Endothelial cell of umbilical vein (primary cell): ENCODE results near the gene CALR3. TPM values are rescaled to one million over a fixed set of nuclear protein-coding genes. Genes with fewer than 3 reads are reported as not detected.
A peak's percentile ranks its signal among the peaks of the same experiment; 100 is the strongest.

Experiments
- BruUV-seq: library from RNA; stranded (reverse); fragments of 400-500 nt; replicated peaks from 2 replicates; lab custom pipeline; 2021; lab: Mats Ljungman, UMichigan
- CTCF ChIA-PET: fragments of 300-600, 350-600 bp; sonication (Branson Sonifier 250); formaldehyde crosslinking; loops from one replicate; lab custom pipeline; 2021; ENCODE audit warnings: antibody characterized with exemption, inconsistent platforms; lab: Charles Lee
- POLR2A ChIA-PET: fragments of 300-600, 350-600 bp; sonication (Branson Sonifier 250); formaldehyde crosslinking; loops from one replicate; lab custom pipeline; 2021; ENCODE audit warnings: antibody characterized with exemption, inconsistent platforms; lab: Charles Lee
- DNase-seq: peaks from one replicate; pipeline ENCODE4 v3.0.0-alpha.2; 2011; ENCODE audit warnings: low read depth, low spot score
- FAIRE-seq: peaks from 2 replicates; lab custom pipeline; 2011; peaks lifted over from hg19 to GRCh38; lab: Jason Lieb, UNC
- H2AFZ ChIP-seq: 2 replicates; pipeline ENCODE4 v1.6.0; 2012; ENCODE audit warnings: low read depth, low read length, control low read depth, inconsistent platforms
- H3K27ac ChIP-seq: 2 replicates; pipeline ENCODE4 v1.5.1; 2011; ENCODE audit warnings: low read depth, mild to moderate bottlenecking, control low read depth, low read length, moderate library complexity; ENCODE audit not compliant: insufficient read depth
- H3K27me3 ChIP-seq, 2 experiments: 2 replicates each; pipeline versions ENCODE4 v1.6.0 to v1.6.1; 2011; ENCODE audit warnings: low read length in 2 of 2, mixed read lengths in 1 of 2; ENCODE audit not compliant: control insufficient read depth in 2 of 2, insufficient read depth in 2 of 2
- H3K36me3 ChIP-seq, 2 experiments: 2 replicates in 1 of 2; 3 replicates in 1 of 2; pipeline ENCODE4 v1.5.1; 2011; ENCODE audit warnings: low read length in 2 of 2, mild to moderate bottlenecking in 1 of 2, moderate library complexity in 1 of 2; ENCODE audit not compliant: control insufficient read depth in 2 of 2, insufficient read depth in 2 of 2; ENCODE audit errors: extremely low read depth in 1 of 2
- H3K4me1 ChIP-seq: 3 replicates; pipeline ENCODE4 v1.5.1; 2011; ENCODE audit warnings: mild to moderate bottlenecking, low read length; ENCODE audit not compliant: control insufficient read depth, insufficient read depth; ENCODE audit errors: extremely low read depth
- H3K4me2 ChIP-seq: 2 replicates; pipeline ENCODE4 v1.6.1; 2011; ENCODE audit warnings: low read length, control low read depth, mixed read lengths; ENCODE audit not compliant: insufficient read depth
- H3K4me3 ChIP-seq, 3 experiments: fragments of 200-600 bp in 1 of 3; sonication (generic), shearing (Covaris generic) in 1 of 3; replicated peaks in 1 of 3; 2 replicates each; pipeline ENCODE4 v1.5.1; 2011 to 2016; ENCODE audit warnings: control low read depth in 3 of 3, low read length in 3 of 3, mild to moderate bottlenecking in 2 of 3, inconsistent platforms in 1 of 3, low read depth in 1 of 3, moderate library complexity in 1 of 3; ENCODE audit not compliant: insufficient read depth in 1 of 3
- H3K79me2 ChIP-seq: 2 replicates; pipeline ENCODE4 v1.6.0; 2012; ENCODE audit warnings: low read length, inconsistent platforms; ENCODE audit not compliant: control insufficient read depth, insufficient read depth
- H3K9ac ChIP-seq: replicated peaks from 2 replicates; pipeline ENCODE3; 2011; ENCODE audit warnings: low read length, control low read depth; ENCODE audit not compliant: insufficient read depth; ENCODE audit errors: extremely low read depth
- H3K9me1 ChIP-seq: replicated peaks from 3 replicates; pipeline ENCODE4 v1.6.0; 2011; ENCODE audit warnings: mild to moderate bottlenecking, low read length; ENCODE audit not compliant: control insufficient read depth, insufficient read depth; ENCODE audit errors: extremely low read depth
- H3K9me3 ChIP-seq: replicated peaks from 2 replicates; pipeline ENCODE4 v1.5.1; 2012; ENCODE audit warnings: low read length, inconsistent platforms; ENCODE audit not compliant: control insufficient read depth, insufficient read depth
- H4K20me1 ChIP-seq: replicated peaks from 2 replicates; pipeline ENCODE3; 2011; ENCODE audit warnings: mild to moderate bottlenecking, low read length; ENCODE audit not compliant: control insufficient read depth, insufficient read depth; ENCODE audit errors: extremely low read depth
- EZH2 ChIP-seq: IDR thresholded peaks from 2 replicates; pipeline ENCODE4 v1.6.1; 2012; ENCODE audit warnings: borderline replicate concordance, low read depth, mild to moderate bottlenecking, moderate library complexity, low read length, inconsistent platforms; ENCODE audit not compliant: severe bottlenecking
- FOS ChIP-seq: IDR thresholded peaks from 2 replicates; pipeline ENCODE4 v1.6.1; 2011; ENCODE audit warnings: mild to moderate bottlenecking, low read length, moderate library complexity, borderline replicate concordance; ENCODE audit not compliant: insufficient read depth
- GATA2 ChIP-seq: IDR thresholded peaks from 2 replicates; pipeline ENCODE4 v1.7.0; 2011; ENCODE audit warnings: low read depth, mild to moderate bottlenecking, moderate library complexity, mixed read lengths, low read length; ENCODE audit not compliant: insufficient read length, insufficient read depth
- JUN ChIP-seq: IDR thresholded peaks from 2 replicates; pipeline ENCODE4 v1.6.1; 2011; ENCODE audit warnings: borderline replicate concordance, low read depth; ENCODE audit not compliant: insufficient read length, insufficient read depth
- MYC ChIP-seq: IDR thresholded peaks from one replicate; pipeline ENCODE4 v1.6.1; 2011; ENCODE audit warnings: mild to moderate bottlenecking, low read depth, low read length
- POLR2A ChIP-seq: IDR thresholded peaks from 2 replicates; pipeline ENCODE4 v1.6.1; 2012; ENCODE audit warnings: low read depth, mild to moderate bottlenecking, control low read depth, low read length
- POLR2AphosphoS5 ChIP-seq: IDR thresholded peaks from 2 replicates; pipeline ENCODE4 v1.6.1; 2012; ENCODE audit warnings: low read depth, mild to moderate bottlenecking, control low read depth, low read length, moderate library complexity; ENCODE audit not compliant: insufficient read depth
- dilution Hi-C: fragments of 300-500 bp; cut with MboI; formaldehyde crosslinking; loops from one replicate; pipeline ENCODE4 v1.15.0; 2019; ENCODE audit warnings: low sequenced_read_pairs; ENCODE audit not compliant: extremely low pct_ligation_motif_present
- intact Hi-C: fragments of 100-400 bp; cut with micrococcal nuclease; formaldehyde crosslinking; loops from one replicate; pipeline ENCODE4 v1.10.0; 2022
- polyA plus RNA-seq, 4 experiments: library from polyadenylated mRNA; depleted of rRNA in 3 of 4; stranded (reverse) in 3 of 4; unstranded in 1 of 4; fragments of >200 nt; gene quantifications; 2 replicates each; pipeline versions ENCODE4 v1.2.1 to v1.2.3, GENCODE V29; 2011 to 2012; ENCODE audit warnings: missing spikeins in 1 of 4
- total RNA-seq: library from RNA; stranded (reverse); gene quantifications from 2 replicates; pipeline ENCODE4 v1.2.3, GENCODE V29; 2021
- TF ChIP-seq, protein P1 (sequence below), 2 donors: IDR thresholded peaks; 1 replicate in 1 of 2; 2 replicates in 1 of 2; pipeline ENCODE4 v1.5.1; 2011; ENCODE audit warnings: low read length in 2 of 2, mild to moderate bottlenecking in 2 of 2, moderate library complexity in 2 of 2, control low read depth in 1 of 2, inconsistent platforms in 1 of 2, low read depth in 1 of 2; ENCODE audit not compliant: insufficient read depth in 1 of 2; ENCODE audit errors: extremely low read depth in 1 of 2
- TF ChIP-seq, protein P2 (sequence below): IDR thresholded peaks from 2 replicates; pipeline ENCODE4 v1.6.1; 2011; ENCODE audit not compliant: insufficient read depth, insufficient read length

The CALR3 gene
- total and polyA plus RNA-seq, 2 donors (not counting 3 experiments of a cell fraction or from before 2014, with no cell fraction given): not detected

DNA sequence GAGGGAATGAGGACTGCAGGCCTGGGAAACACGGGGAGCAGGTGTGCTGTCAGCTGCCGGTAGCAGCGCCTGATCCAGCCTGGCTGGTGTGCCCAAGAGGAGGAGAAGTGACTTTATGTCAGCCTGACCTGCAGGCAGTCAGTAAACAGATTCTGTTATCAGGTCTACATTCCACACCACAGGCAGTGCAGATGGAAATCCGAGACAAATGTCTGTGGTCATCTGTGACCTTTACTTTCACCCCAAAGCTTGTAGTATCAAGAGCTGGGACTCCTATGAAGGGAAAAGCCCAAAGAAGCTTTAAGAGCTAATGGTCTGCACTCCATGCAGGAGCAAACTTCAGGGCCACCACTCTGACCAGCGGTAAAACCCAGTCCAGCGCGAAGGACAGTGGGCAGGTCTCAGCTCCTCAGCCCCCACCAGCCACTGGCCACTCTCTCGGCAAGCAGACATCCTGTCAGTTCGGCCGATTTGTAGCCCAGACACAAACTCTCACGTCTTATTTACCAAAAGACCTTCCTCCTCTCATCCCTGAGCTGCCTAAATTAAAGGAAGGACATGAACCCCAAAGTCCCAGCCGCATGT lies 31.9 kb downstream of the CALR3 start:
- no peak overlapping the region for H3K27ac ChIP-seq
- no peak overlapping the region for H2AFZ ChIP-seq
- no peak overlapping the region for H3K4me3 ChIP-seq
- H3K4me1 ChIP-seq: peaks cover 6% of the 10 kb centered on the region
- TF ChIP-seq POLR2AphosphoS5: no peak
- TF ChIP-seq JUN: no peak
- TF ChIP-seq, protein P1, sequence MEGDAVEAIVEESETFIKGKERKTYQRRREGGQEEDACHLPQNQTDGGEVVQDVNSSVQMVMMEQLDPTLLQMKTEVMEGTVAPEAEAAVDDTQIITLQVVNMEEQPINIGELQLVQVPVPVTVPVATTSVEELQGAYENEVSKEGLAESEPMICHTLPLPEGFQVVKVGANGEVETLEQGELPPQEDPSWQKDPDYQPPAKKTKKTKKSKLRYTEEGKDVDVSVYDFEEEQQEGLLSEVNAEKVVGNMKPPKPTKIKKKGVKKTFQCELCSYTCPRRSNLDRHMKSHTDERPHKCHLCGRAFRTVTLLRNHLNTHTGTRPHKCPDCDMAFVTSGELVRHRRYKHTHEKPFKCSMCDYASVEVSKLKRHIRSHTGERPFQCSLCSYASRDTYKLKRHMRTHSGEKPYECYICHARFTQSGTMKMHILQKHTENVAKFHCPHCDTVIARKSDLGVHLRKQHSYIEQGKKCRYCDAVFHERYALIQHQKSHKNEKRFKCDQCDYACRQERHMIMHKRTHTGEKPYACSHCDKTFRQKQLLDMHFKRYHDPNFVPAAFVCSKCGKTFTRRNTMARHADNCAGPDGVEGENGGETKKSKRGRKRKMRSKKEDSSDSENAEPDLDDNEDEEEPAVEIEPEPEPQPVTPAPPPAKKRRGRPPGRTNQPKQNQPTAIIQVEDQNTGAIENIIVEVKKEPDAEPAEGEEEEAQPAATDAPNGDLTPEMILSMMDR (IDR thresholded peaks at IDR 0.05; ENCODE audit: extremely low read depth in 1 of 2, insufficient read depth in 1 of 2, low read depth in 1 of 2, low read length in 2 of 2): no peak
- no peak for TF ChIP-seq FOS
- TF ChIP-seq, protein P2, sequence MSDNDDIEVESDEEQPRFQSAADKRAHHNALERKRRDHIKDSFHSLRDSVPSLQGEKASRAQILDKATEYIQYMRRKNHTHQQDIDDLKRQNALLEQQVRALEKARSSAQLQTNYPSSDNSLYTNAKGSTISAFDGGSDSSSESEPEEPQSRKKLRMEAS: no peak
- no peak for TF ChIP-seq MYC
- no peak for TF ChIP-seq EZH2
- no peak for TF ChIP-seq POLR2A
- TF ChIP-seq GATA2: no peak
- POLR2A ChIA-PET: interaction anchor here (0.5 kb wide), 1 partner anchor 42 kb away, joined by 3 read pairs; no protein-coding TSS in a partner anchor
- H3K9me1 ChIP-seq: no peaks in the 10 kb centered on the region
- no peak for DNase-seq
- CTCF ChIA-PET: interaction anchor here (0.6 to 4.4 kb wide), 4 partner anchors 17 to 1807 kb away, joined by 3 to 18 read pairs (median 3); no protein-coding TSS in a partner anchor
- dilution Hi-C loops: no loop called here
- H3K4me2 ChIP-seq: no peak overlapping the region
- H3K79me2 ChIP-seq: peaks cover 65% of the 10 kb centered on the region
- H4K20me1 ChIP-seq: no peaks in the 10 kb centered on the region
- peak; percentile 55 for FAIRE-seq
- no peaks in the 10 kb centered on the region for H3K9me3 ChIP-seq
- BruUV-seq: no TSS peak
- no peaks in the 10 kb centered on the region for H3K36me3 ChIP-seq
- intact Hi-C loops: no loop called here
- H3K27me3 ChIP-seq: no peaks in the 10 kb centered on the region
- H3K9ac ChIP-seq: no peak overlapping the region
